Ascending aorta (tissue), 2 donors: ENCODE results near the gene KLHDC8B. TPM values are rescaled to one million over a fixed set of nuclear protein-coding genes. Genes with fewer than 3 reads are reported as not detected.

Experiments used
- DNase-seq, 2 donors: peaks; one replicate each; pipeline ENCODE4 v3.0.0-alpha.2; 2019; ENCODE audit warnings: low spot score in 2 of 2
- H3K27ac ChIP-seq, 2 donors: fragments of 200-600 bp; sonication (generic); one replicate each; pipeline ENCODE4 v1.5.1; 2016 to 2017; ENCODE audit warnings: mild to moderate bottlenecking in 1 of 2
- H3K27me3 ChIP-seq: fragments of 200-600 bp; sonication (generic); one replicate; pipeline ENCODE4 v1.5.1; 2017
- H3K36me3 ChIP-seq, 2 donors: fragments of 200-600 bp; sonication (generic); one replicate each; pipeline ENCODE4 v1.5.1; 2016
- H3K4me1 ChIP-seq, 2 donors: fragments of 200-600 bp; sonication (generic); one replicate each; pipeline ENCODE4 v1.5.1; 2016 to 2017; ENCODE audit warnings: mild to moderate bottlenecking in 1 of 2
- H3K4me3 ChIP-seq, 2 donors: fragments of 200-600 bp; sonication (generic); one replicate each; pipeline ENCODE4 v1.5.1; 2016 to 2017; ENCODE audit warnings: mild to moderate bottlenecking in 1 of 2
- H3K9me3 ChIP-seq, 2 donors: fragments of 200-600 bp; sonication (generic); one replicate each; pipeline ENCODE4 v1.5.1; 2016
- intact Hi-C: fragments of 100-400 bp; cut with DNase I; formaldehyde crosslinking; loops from one replicate; pipeline ENCODE4 v1.15.1; 2023
- total RNA-seq: library from RNA; depleted of rRNA; stranded (reverse); fragments of >200 nt; gene quantifications from one replicate; pipeline ENCODE4 v1.1.0, GENCODE V29; 2016
- TF ChIP-seq, protein P1 (sequence below), 3 experiments: fragments of 200-600 bp in 2 of 3; fragments of 450-650 bp in 1 of 3; sonication (generic) in 2 of 3; IDR thresholded peaks; one replicate each; pipeline ENCODE4 v1.5.1; 2016 to 2019; ENCODE audit warnings: antibody characterized with exemption in 3 of 3, mild to moderate bottlenecking in 1 of 3, moderate library complexity in 1 of 3

KLHDC8B gene
- total RNA-seq, 1 donor from 2014 or later: 57.5 TPM

- Histone ChIP-seq H3K9me3 (no peaks in the 10 kb centered on the region), H3K27me3 (no peaks in the 10 kb centered on the region), H3K36me3 (peaks cover 21 to 22% of the 10 kb centered on the region in 2 donors), H3K4me3 (no peak overlapping the region), H3K27ac (no peak overlapping the region), H3K4me1 (no peaks in the 10 kb centered on the region)
- TF ChIP-seq, protein P1, sequence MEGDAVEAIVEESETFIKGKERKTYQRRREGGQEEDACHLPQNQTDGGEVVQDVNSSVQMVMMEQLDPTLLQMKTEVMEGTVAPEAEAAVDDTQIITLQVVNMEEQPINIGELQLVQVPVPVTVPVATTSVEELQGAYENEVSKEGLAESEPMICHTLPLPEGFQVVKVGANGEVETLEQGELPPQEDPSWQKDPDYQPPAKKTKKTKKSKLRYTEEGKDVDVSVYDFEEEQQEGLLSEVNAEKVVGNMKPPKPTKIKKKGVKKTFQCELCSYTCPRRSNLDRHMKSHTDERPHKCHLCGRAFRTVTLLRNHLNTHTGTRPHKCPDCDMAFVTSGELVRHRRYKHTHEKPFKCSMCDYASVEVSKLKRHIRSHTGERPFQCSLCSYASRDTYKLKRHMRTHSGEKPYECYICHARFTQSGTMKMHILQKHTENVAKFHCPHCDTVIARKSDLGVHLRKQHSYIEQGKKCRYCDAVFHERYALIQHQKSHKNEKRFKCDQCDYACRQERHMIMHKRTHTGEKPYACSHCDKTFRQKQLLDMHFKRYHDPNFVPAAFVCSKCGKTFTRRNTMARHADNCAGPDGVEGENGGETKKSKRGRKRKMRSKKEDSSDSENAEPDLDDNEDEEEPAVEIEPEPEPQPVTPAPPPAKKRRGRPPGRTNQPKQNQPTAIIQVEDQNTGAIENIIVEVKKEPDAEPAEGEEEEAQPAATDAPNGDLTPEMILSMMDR (IDR thresholded peaks at IDR 0.05): no peak
- DNase-seq: no peak
- intact Hi-C loops: no loop called here
Measured at GRCh38 chr3:49158792-49159191, 12.6 kb upstream of the KLHDC8B start.

DNA sequence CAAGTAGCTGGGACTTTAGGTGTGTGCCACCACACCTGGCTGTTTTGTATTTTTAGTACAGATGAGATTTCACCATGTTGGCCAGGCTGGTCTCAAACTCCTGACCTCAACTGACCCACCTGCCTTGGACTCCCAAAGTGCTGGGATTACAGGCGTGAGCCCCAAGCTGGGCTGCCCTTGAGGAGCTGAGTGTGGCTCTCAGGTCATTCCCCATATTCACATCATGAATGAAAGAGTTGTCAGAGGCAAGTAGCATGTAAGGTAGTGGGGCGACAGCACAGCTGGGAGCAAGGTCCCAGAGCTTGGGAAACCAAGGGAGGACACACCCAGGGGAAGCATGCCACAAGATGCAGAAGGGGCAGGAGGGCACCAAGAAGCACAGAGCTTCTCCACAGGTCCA is 10.2 kb upstream of the KLHDC8B start:
- peaks cover 21 to 27% of the 10 kb centered on the region in 2 donors for H3K36me3 ChIP-seq
- H3K4me1 ChIP-seq: peaks cover 0 to 6% of the 10 kb centered on the region in 2 donors
- H3K27ac ChIP-seq: no peak overlapping the region
- no peaks in the 10 kb centered on the region for H3K27me3 ChIP-seq
- TF ChIP-seq, protein P1 (IDR thresholded peaks at IDR 0.05): no peak
- intact Hi-C loops: no loop called here
- no peak overlapping the region for H3K4me3 ChIP-seq
- DNase-seq: no peak
- no peaks in the 10 kb centered on the region for H3K9me3 ChIP-seq

- intact Hi-C loops: no loop called here
- Histone ChIP-seq H3K27ac (no peak overlapping the region), H3K36me3 (peaks cover 21 to 27% of the 10 kb centered on the region in 2 donors), H3K27me3 (no peaks in the 10 kb centered on the region), H3K9me3 (no peaks in the 10 kb centered on the region), H3K4me1 (peaks cover 0 to 13% of the 10 kb centered on the region in 2 donors), H3K4me3 (no peak overlapping the region)
- DNase-seq: no peak
- TF ChIP-seq, protein P1 (IDR thresholded peaks at IDR 0.05): no peak
Measured at GRCh38 chr3:49161808-49162530, 9.4 kb upstream of the KLHDC8B start.

DNA sequence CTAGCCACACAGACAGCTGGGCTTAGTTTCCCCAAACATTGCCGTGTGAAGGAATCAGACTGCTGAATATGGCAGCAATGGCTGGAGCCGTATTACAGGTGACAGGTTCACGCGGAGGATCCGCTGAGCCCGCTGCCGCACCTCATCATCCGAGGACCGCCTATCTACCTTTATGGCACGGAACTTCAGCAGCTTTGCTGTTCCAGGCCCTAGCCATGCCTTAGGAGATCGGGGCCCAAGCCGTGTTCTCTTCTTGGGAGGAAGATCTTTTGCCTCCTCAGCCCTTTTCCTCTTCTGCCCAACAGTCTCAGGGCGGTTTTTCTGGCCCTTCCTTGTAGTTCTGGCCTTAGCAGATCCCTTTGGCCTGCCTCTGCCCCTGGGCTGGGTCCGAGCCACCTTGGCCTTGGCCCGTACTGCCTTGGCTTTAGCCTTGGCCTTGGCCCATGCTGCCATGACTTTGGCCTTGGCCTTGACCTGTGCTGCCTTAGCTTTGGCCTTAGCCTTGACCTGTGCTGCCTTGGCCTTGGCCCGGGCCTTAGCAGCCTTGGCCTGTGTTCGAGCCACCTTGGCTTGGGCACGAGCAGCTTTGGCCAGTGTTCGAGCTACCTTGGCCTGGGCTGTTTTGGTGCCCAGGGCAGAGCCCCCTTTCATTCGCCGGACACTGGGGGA is 8.5 kb upstream of the KLHDC8B start:
- Histone ChIP-seq H3K27me3 (no peaks in the 10 kb centered on the region), H3K4me1 (peaks cover 0 to 13% of the 10 kb centered on the region in 2 donors), H3K36me3 (peaks cover 21 to 27% of the 10 kb centered on the region in 2 donors), H3K4me3 (no peak overlapping the region), H3K27ac (no peak overlapping the region), H3K9me3 (no peaks in the 10 kb centered on the region)
- DNase-seq: no peak
- TF ChIP-seq, protein P1 (IDR thresholded peaks at IDR 0.05): no peak
- intact Hi-C loops: no loop called here

GRCh38 chr3:49163609-49164008 is 7.8 kb upstream of the KLHDC8B start:
- TF ChIP-seq, protein P1 (IDR thresholded peaks at IDR 0.05): no peak
- Histone ChIP-seq H3K27me3 (no peaks in the 10 kb centered on the region), H3K36me3 (peaks cover 21 to 27% of the 10 kb centered on the region in 2 donors), H3K4me3 (no peak overlapping the region), H3K27ac (no peak overlapping the region), H3K4me1 (peaks cover 0 to 13% of the 10 kb centered on the region in 2 donors), H3K9me3 (no peaks in the 10 kb centered on the region)
- intact Hi-C loops: no loop called here
- no peak for DNase-seq
